HEK293 (cell line): ENCODE data around the gene GALNT15.

ENCODE experiments used
- GLI2 ChIP-seq: fragments of 450-650 bp; formaldehyde crosslinking; IDR thresholded peaks from 2 replicates; pipeline ENCODE4; 2017; ENCODE audit warnings: missing biosample characterization, missing genetic modification characterization, low read depth, borderline replicate concordance
- SALL2 ChIP-seq: fragments of 450-650 bp; formaldehyde crosslinking; IDR thresholded peaks from 2 replicates; pipeline ENCODE4 v1.5.0; 2017; ENCODE audit warnings: missing biosample characterization, mild to moderate bottlenecking, missing genetic modification characterization, borderline replicate concordance
- SP2 ChIP-seq: fragments of 450-650 bp; formaldehyde crosslinking; IDR thresholded peaks from 2 replicates; pipeline ENCODE4 v1.5.1; 2016; ENCODE audit warnings: missing biosample characterization, missing genetic modification characterization
- ZNF138 ChIP-seq: fragments of 450-650 bp; formaldehyde crosslinking; IDR thresholded peaks from 2 replicates; pipeline ENCODE4 v1.5.1; 2016; ENCODE audit warnings: missing biosample characterization, missing genetic modification characterization, borderline replicate concordance
- ZNF280D ChIP-seq: fragments of 450-650 bp; formaldehyde crosslinking; IDR thresholded peaks from 2 replicates; pipeline ENCODE4 v1.5.1; 2016; ENCODE audit warnings: missing biosample characterization, missing genetic modification characterization
- ZNF488 ChIP-seq: fragments of 450-650 bp; formaldehyde crosslinking; IDR thresholded peaks from 2 replicates; pipeline ENCODE4 v1.5.1; 2016; ENCODE audit warnings: missing biosample characterization, missing genetic modification characterization
- ZNF558 ChIP-seq: fragments of 450-650 bp; formaldehyde crosslinking; IDR thresholded peaks from 2 replicates; pipeline ENCODE4 v1.5.1; 2016; ENCODE audit warnings: missing biosample characterization, missing genetic modification characterization
- TF ChIP-seq, protein P1 (sequence below): fragments of 450-650 bp; formaldehyde crosslinking; IDR thresholded peaks from 2 replicates; pipeline ENCODE4 v1.5.1; 2016; ENCODE audit warnings: missing biosample characterization, missing genetic modification characterization
- TF ChIP-seq, protein P2 (sequence below): fragments of 450-650 bp; formaldehyde crosslinking; IDR thresholded peaks from 2 replicates; pipeline ENCODE4 v1.5.1; 2016; ENCODE audit warnings: missing biosample characterization, missing genetic modification characterization

DNA sequence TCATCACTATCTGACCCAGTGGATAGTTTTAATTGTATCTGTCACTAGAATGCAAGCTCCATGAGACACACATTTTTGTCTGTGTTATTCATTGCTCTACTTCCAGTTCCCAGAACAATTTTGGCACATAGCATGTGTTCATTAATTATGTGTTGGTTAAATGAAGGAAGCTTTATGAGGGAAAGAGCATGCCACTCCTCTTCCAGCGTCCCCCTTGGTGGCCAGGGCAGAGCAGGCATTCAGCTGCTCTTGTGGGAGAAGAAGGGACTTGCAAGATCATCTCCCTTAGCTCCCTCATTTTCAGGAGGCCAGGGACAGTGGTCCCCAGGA is 489 bp upstream of the GALNT15 start:
- TF ChIP-seq, protein P1, sequence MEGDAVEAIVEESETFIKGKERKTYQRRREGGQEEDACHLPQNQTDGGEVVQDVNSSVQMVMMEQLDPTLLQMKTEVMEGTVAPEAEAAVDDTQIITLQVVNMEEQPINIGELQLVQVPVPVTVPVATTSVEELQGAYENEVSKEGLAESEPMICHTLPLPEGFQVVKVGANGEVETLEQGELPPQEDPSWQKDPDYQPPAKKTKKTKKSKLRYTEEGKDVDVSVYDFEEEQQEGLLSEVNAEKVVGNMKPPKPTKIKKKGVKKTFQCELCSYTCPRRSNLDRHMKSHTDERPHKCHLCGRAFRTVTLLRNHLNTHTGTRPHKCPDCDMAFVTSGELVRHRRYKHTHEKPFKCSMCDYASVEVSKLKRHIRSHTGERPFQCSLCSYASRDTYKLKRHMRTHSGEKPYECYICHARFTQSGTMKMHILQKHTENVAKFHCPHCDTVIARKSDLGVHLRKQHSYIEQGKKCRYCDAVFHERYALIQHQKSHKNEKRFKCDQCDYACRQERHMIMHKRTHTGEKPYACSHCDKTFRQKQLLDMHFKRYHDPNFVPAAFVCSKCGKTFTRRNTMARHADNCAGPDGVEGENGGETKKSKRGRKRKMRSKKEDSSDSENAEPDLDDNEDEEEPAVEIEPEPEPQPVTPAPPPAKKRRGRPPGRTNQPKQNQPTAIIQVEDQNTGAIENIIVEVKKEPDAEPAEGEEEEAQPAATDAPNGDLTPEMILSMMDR (tag by site-specific recombination): no peak
- TF ChIP-seq ZNF488 (tag by site-specific recombination) (no peak), GLI2 (tag by site-specific recombination) (no peak), ZNF138 (tag by site-specific recombination) (no peak), SP2 (tag by site-specific recombination) (no peak), ZNF280D (tag by site-specific recombination) (no peak), ZNF558 (tag by site-specific recombination) (no peak), SALL2 (tag by site-specific recombination) (no peak)
- TF ChIP-seq, protein P2, sequence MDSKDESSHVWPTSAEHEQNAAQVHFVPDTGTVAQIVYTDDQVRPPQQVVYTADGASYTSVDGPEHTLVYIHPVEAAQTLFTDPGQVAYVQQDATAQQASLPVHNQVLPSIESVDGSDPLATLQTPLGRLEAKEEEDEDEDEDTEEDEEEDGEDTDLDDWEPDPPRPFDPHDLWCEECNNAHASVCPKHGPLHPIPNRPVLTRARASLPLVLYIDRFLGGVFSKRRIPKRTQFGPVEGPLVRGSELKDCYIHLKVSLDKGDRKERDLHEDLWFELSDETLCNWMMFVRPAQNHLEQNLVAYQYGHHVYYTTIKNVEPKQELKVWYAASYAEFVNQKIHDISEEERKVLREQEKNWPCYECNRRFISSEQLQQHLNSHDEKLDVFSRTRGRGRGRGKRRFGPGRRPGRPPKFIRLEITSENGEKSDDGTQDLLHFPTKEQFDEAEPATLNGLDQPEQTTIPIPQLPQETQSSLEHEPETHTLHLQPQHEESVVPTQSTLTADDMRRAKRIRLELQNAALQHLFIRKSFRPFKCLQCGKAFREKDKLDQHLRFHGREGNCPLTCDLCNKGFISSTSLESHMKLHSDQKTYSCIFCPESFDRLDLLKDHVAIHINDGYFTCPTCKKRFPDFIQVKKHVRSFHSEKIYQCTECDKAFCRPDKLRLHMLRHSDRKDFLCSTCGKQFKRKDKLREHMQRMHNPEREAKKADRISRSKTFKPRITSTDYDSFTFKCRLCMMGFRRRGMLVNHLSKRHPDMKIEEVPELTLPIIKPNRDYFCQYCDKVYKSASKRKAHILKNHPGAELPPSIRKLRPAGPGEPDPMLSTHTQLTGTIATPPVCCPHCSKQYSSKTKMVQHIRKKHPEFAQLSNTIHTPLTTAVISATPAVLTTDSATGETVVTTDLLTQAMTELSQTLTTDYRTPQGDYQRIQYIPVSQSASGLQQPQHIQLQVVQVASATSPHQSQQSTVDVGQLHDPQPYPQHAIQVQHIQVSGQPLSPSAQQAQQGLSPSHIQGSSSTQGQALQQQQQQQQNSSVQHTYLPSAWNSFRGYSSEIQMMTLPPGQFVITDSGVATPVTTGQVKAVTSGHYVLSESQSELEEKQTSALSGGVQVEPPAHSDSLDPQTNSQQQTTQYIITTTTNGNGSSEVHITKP (tag by site-specific recombination): no peak
